Breast epithelium (tissue), 3 donors: ENCODE results near the gene WDR72.

ENCODE experiments used
- POLR2A ChIP-seq: fragments of 450-650 bp; IDR thresholded peaks from one replicate; pipeline ENCODE4 v1.6.1; 2016; ENCODE audit warnings: antibody characterized with exemption, mild to moderate bottlenecking, moderate library complexity
- POLR2AphosphoS5 ChIP-seq, 3 donors: sonication (generic); formaldehyde crosslinking; IDR thresholded peaks; one replicate each; pipeline ENCODE4 v1.6.1; 2017; ENCODE audit warnings: antibody characterized with exemption in 3 of 3
- TF ChIP-seq, protein P1 (sequence below), 3 donors: fragments of 450-650 bp; IDR thresholded peaks; one replicate each; pipeline ENCODE4 v1.5.1; 2016 to 2017; ENCODE audit warnings: antibody characterized with exemption in 3 of 3, mild to moderate bottlenecking in 3 of 3, moderate library complexity in 3 of 3

DNA sequence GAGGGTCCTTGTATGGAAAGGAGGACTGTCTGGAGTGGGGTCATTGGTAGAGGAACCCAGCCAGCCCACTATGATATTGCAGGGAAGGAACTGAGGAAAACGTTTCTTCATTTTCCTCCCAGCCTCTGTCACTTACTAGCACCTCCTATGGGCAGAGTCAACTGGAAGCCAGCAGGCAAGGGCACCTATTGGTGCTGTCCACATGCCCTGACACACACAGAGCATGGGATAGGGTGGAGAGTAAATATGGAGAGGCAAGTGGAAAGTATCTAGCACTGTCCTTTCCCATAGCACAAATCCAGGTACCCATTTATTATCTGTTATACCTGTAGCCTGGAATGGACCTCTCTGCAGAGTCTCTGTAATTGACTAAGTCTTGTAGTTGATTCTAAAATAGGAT, 285.6 kb downstream of the WDR72 start:
- TF ChIP-seq, protein P1, sequence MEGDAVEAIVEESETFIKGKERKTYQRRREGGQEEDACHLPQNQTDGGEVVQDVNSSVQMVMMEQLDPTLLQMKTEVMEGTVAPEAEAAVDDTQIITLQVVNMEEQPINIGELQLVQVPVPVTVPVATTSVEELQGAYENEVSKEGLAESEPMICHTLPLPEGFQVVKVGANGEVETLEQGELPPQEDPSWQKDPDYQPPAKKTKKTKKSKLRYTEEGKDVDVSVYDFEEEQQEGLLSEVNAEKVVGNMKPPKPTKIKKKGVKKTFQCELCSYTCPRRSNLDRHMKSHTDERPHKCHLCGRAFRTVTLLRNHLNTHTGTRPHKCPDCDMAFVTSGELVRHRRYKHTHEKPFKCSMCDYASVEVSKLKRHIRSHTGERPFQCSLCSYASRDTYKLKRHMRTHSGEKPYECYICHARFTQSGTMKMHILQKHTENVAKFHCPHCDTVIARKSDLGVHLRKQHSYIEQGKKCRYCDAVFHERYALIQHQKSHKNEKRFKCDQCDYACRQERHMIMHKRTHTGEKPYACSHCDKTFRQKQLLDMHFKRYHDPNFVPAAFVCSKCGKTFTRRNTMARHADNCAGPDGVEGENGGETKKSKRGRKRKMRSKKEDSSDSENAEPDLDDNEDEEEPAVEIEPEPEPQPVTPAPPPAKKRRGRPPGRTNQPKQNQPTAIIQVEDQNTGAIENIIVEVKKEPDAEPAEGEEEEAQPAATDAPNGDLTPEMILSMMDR (IDR thresholded peaks at IDR 0.05) = no peak
- no peak for TF ChIP-seq POLR2AphosphoS5 (IDR thresholded peaks at IDR 0.05)
- TF ChIP-seq POLR2A = no peak
